H1 (cell line): ENCODE results near the gene CRIP1. TPM values are rescaled to one million over a fixed set of nuclear protein-coding genes. Genes with fewer than 3 reads are reported as not detected.
A peak's percentile ranks its signal among the peaks of the same experiment; 100 is the strongest.

Experiments
- BCL11A ChIP-seq, 2 experiments: IDR thresholded peaks; one replicate each; pipeline ENCODE4 v1.6.1; 2011; ENCODE audit warnings: low read depth in 2 of 2, low read length in 2 of 2, mild to moderate bottlenecking in 2 of 2
- BRCA1 ChIP-seq: IDR thresholded peaks from 2 replicates; pipeline ENCODE4 v1.6.1; 2012; ENCODE audit warnings: low read depth, low read length, improper control_type of control experiment
- PHF8 ChIP-seq: fragments of 200-600 bp; sonication (generic); conservative IDR thresholded peaks from 2 replicates; pipeline ENCODE4 v1.7.1; 2012; ENCODE audit warnings: low read depth, mild to moderate bottlenecking, inconsistent platforms, low read length, moderate library complexity
- SAP30 ChIP-seq: fragments of 300-600 bp; sonication (generic); IDR thresholded peaks from 2 replicates; pipeline ENCODE4 v1.7.1; 2012; ENCODE audit warnings: low read length, moderate library complexity, mild to moderate bottlenecking, inconsistent platforms; ENCODE audit not compliant: insufficient read depth, insufficient replicate concordance
- TAF7 ChIP-seq: optimal IDR thresholded peaks from 2 replicates; pipeline ENCODE3; 2011; ENCODE audit warnings: low read depth, mild to moderate bottlenecking, inconsistent platforms, low read length, moderate library complexity, borderline replicate concordance
- polyA plus RNA-seq, 7 experiments: library from polyadenylated mRNA; depleted of rRNA in 3 of 7; stranded (reverse) in 5 of 7; unstranded in 2 of 7; fragments of >200 nt in 5 of 7; fragments of 200-250 nt in 2 of 7; gene quantifications; 1 replicate in 5 of 7; 2 replicates in 1 of 7; 4 replicates in 1 of 7; pipeline versions ENCODE4 v1.2.1 to v1.2.3, GENCODE V29; 2011 to 2013; ENCODE audit warnings: missing spikeins in 2 of 7, mixed read lengths in 2 of 7
- total RNA-seq: library from RNA; stranded (reverse); fragmentation: NEBNext Ultra II Directional; extraction: Animal tissue kit (Norgen Biotek cat#: 25700); gene quantifications from 2 replicates; pipeline ENCODE4 v1.2.1, GENCODE V29; 2021

CRIP1 gene
- total and polyA plus RNA-seq, 2 of the 8 experiments (the other 6 are each of a cell fraction or from before 2014, with no cell fraction given), result 1.2 to 2.2 TPM

DNA sequence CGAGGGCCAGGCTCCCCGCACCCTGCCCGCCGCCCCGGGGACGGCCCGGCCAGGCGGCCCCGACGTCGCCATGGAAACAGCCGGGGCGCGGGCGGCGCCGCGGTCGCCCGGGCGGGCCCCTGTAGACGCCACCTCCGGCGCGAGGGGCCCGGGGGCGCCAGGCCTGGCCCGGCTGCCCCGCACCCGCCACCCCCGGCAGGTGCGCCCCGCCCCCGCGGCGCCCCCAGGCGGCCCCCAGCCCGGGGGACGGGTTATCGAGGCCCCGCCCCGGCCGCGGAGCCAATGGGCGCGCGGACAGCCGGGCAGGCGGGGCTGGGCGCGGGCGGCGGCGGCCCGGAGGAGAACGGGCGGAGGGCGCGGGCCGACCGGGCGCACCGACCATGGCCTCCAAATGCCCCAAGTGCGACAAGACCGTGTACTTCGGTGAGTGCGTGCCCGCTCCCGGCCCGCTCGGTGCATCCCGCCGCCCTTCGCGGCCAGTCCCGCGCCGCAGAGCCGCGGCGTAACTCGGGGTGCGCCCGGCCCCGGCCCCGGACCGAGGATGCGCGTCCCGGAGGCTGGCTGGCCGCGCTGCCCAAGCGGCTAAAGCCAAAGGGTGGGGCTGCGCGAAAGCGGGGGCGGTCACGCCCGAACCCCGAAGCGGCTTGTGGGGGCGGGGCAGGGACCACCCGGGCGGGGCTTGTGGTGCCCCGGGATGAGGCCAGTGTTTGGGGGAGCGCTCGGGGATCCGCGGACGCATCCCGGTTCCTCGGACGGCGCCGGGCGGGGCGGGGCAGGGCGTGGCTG, 12.0 kb upstream of the CRIP1 start, which contains the start of gene CRIP2 (continued):
- no peak for TF ChIP-seq TAF7
- 0 out of 2 replicates have a peak, but pooled peaks have one; percentile 40 for TF ChIP-seq PHF8
- no peak for TF ChIP-seq BRCA1
- no peak for TF ChIP-seq BCL11A (IDR thresholded peaks at IDR 0.05; ENCODE audit: low read depth in 2 of 2, low read length in 2 of 2)
- no peak for TF ChIP-seq SAP30
